CD8-positive, alpha-beta memory T cell (primary cell): ENCODE results near the gene CAPZB. TPM values are rescaled to one million over a fixed set of nuclear protein-coding genes. Genes with fewer than 3 reads are reported as not detected.

ENCODE experiments used
- CTCF ChIA-PET: fragments of 350-600 bp; sonication (Branson Sonifier 250); formaldehyde crosslinking; loops from one replicate; lab custom pipeline; 2021; ENCODE audit warnings: antibody characterized with exemption; lab: Charles Lee
- POLR2A ChIA-PET: fragments of 350-600 bp; sonication (Branson Sonifier 250); formaldehyde crosslinking; loops from one replicate; lab custom pipeline; 2021; ENCODE audit warnings: antibody characterized with exemption; lab: Charles Lee
- DNase-seq, 5 donors: peaks; one replicate each; pipeline versions ENCODE4 v3.0.0 to v3.0.0-alpha.2; 2020 to 2022; ENCODE audit warnings: mixed read lengths in 1 of 5
- H3K27ac ChIP-seq: one replicate; pipeline ENCODE4 v1.7.0; 2013; ENCODE audit warnings: low read depth, mild to moderate bottlenecking, low read length, moderate library complexity
- H3K27me3 ChIP-seq: 2 replicates; pipeline ENCODE4 v1.7.0; 2013; ENCODE audit warnings: low read length, mild to moderate bottlenecking; ENCODE audit not compliant: insufficient read depth, poor library complexity, severe bottlenecking
- H3K36me3 ChIP-seq: 2 replicates; pipeline ENCODE4 v1.7.0; 2013; ENCODE audit warnings: mild to moderate bottlenecking, low read length, moderate library complexity; ENCODE audit not compliant: insufficient read depth
- H3K4me1 ChIP-seq: 2 replicates; pipeline ENCODE4 v1.7.0; 2013; ENCODE audit warnings: mild to moderate bottlenecking, low read length, moderate library complexity; ENCODE audit not compliant: insufficient read depth
- H3K4me3 ChIP-seq: 2 replicates; pipeline ENCODE4 v1.7.0; 2013; ENCODE audit warnings: mild to moderate bottlenecking, low read length
- H3K9me3 ChIP-seq: 2 replicates; pipeline ENCODE4 v1.7.0; 2013; ENCODE audit warnings: mild to moderate bottlenecking, low read length
- H3K27ac Mint-ChIP-seq, 8 donors: one replicate each; pipeline ENCODE4 v1.8.0; 2020 to 2021; ENCODE audit warnings: mixed read lengths in 8 of 8, mild to moderate bottlenecking in 6 of 8, inconsistent platforms in 3 of 8, moderate library complexity in 3 of 8
- H3K27me3 Mint-ChIP-seq, 2 donors: one replicate each; pipeline ENCODE4 v1.8.0; 2020 to 2021; ENCODE audit warnings: mixed read lengths in 2 of 2, mild to moderate bottlenecking in 1 of 2, moderate library complexity in 1 of 2
- H3K36me3 Mint-ChIP-seq, 3 donors: one replicate each; pipeline ENCODE4 v1.8.0; 2020 to 2021; ENCODE audit warnings: mixed read lengths in 3 of 3, inconsistent platforms in 1 of 3, mild to moderate bottlenecking in 1 of 3
- H3K4me1 Mint-ChIP-seq, 3 donors: one replicate each; pipeline ENCODE4 v1.8.0; 2020 to 2021; ENCODE audit warnings: mixed read lengths in 3 of 3, inconsistent platforms in 1 of 3, mild to moderate bottlenecking in 1 of 3
- H3K4me3 Mint-ChIP-seq, 7 donors: one replicate each; pipeline ENCODE4 v1.8.0; 2020 to 2021; ENCODE audit warnings: mixed read lengths in 7 of 7, mild to moderate bottlenecking in 6 of 7, moderate library complexity in 4 of 7, inconsistent platforms in 2 of 7
- H3K9me3 Mint-ChIP-seq, 5 donors: one replicate each; pipeline ENCODE4 v1.8.0; 2020 to 2022; ENCODE audit warnings: mixed read lengths in 5 of 5, mild to moderate bottlenecking in 3 of 5, moderate library complexity in 2 of 5, inconsistent platforms in 1 of 5
- polyA plus RNA-seq: library from polyadenylated mRNA; unstranded; fragments of 300-500 nt; fragmentation: Illumina TruSeq; gene quantifications from one replicate; pipeline ENCODE4 v1.2.3, GENCODE V29; 2021
- total RNA-seq, 2 experiments: library from RNA; stranded (reverse); gene quantifications; one replicate each; pipeline ENCODE4 v1.2.3, GENCODE V29; 2021

Gene CAPZB
- total and polyA plus RNA-seq, 3 experiments from 2014 or later = 284 to 540 (median 289) TPM

DNA sequence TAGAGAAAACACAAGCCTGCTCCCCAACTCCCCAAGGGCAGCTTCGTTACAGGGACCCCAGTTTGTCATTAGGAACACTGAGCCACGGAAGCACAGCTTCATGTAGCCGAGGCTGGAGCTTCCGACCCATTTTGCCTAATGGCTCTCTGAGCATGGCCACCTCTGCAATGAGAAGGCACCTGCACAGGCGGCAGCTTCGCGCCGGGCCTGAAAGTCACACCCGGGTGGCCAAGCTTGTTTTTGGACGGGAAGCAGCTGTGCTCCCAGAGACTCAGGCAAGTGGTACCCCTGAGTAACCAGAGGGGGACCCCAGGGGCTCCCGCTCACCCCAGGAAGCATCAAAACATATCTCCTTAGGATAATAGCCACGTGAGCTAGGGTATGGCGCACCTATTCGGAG is 92.3 kb downstream of the CAPZB start:
- Histone ChIP-seq H3K4me3 (no peak overlapping the region), H3K4me1 (peaks cover 56% of the 10 kb centered on the region), H3K27me3 (no peaks in the 10 kb centered on the region), H3K9me3 (no peaks in the 10 kb centered on the region), H3K36me3 (no peaks in the 10 kb centered on the region), H3K27ac (no peak overlapping the region)
- peaks cover 0 to 36% (median 0%) of the 10 kb centered on the region in 3 donors for H3K36me3 Mint-ChIP-seq
- DNase-seq = no peak
- peak overlapping the region; percentile 45 to 98 (median 72) for H3K27ac Mint-ChIP-seq
- peaks cover 0 to 2% of the 10 kb centered on the region in 2 donors for H3K27me3 Mint-ChIP-seq
- peaks cover 67 to 95% (median 81%) of the 10 kb centered on the region in 3 donors for H3K4me1 Mint-ChIP-seq
- CTCF ChIA-PET = interaction anchor here (0.8 to 3.7 kb wide), 7 partner anchors 11 to 261 kb away, joined by 3 to 30 read pairs (median 5); a partner anchor contains a TSS
- no peaks in the 10 kb centered on the region for H3K9me3 Mint-ChIP-seq
- POLR2A ChIA-PET = interaction anchor here (0.5 kb wide), 1 partner anchor 105 kb away, joined by 5 read pairs; no protein-coding TSS in a partner anchor
- peak overlapping the region in 2 of 7 donors; percentile 19 to 40 for H3K4me3 Mint-ChIP-seq

DNA sequence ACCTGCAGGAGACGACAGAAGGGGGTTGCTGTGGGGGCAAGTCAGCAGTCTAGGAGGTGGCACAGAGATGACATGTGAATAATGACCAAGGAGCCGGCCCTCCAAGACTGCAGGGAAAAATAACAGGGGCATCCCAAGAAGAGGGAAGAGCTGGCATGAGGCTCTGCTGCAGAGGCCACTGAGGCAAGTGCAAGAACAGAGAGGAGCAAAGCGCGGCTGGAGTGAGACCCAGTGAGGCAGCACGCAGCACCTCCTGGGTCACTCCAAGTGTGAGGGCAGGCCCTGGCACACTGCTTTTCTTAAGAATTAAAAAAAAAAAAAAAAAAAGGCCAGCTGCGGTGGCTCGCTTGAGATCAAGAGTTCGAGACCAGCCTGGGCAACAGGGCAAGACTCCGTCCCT is 93.1 kb downstream of the CAPZB start:
- Histone ChIP-seq H3K4me1 (peaks cover 56% of the 10 kb centered on the region), H3K9me3 (no peaks in the 10 kb centered on the region), H3K36me3 (no peaks in the 10 kb centered on the region), H3K4me3 (peak overlapping the region; percentile 44), H3K27me3 (no peaks in the 10 kb centered on the region), H3K27ac (peak overlapping the region; percentile 49)
- DNase-seq = no peak
- Mint-ChIP-seq H3K4me1 (peaks cover 70 to 95% (median 80%) of the 10 kb centered on the region in 3 donors), H3K36me3 (peaks cover 0 to 31% (median 0%) of the 10 kb centered on the region in 3 donors), H3K9me3 (no peaks in the 10 kb centered on the region), H3K4me3 (peak overlapping the region; percentile 74 to 93 (median 80)), H3K27me3 (peaks cover 0 to 2% of the 10 kb centered on the region in 2 donors), H3K27ac (peak overlapping the region; percentile 87 to 98 (median 91))
- ChIA-PET POLR2A (interaction anchor here (1.7 kb wide), 1 partner anchor 205 kb away, joined by 8 read pairs; a partner anchor contains a TSS), CTCF (interaction anchor here (1.3 to 3.7 kb wide), 6 partner anchors 74 to 262 kb away, joined by 3 to 30 read pairs (median 8); a partner anchor contains a TSS)

DNA sequence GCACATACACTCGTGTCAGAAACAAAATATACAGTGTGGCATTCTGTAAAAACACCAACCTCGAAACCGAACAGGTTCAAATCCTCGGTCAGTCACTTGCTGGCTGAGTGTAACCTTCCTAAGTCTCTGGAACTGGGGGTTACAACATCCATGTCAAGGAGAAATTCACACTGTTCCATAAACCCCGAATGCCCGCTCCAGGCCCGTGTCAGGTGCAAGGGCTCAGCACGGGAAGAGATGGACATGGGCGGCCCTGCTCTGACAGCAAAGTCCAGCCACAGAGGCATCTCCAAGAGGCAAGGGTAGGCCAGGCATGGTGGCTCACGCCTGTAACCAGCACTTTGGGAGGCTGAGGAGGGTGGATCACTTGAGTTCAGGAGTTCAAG is 93.8 kb downstream of the CAPZB start:
- H3K4me3 Mint-ChIP-seq = peak overlapping the region; percentile 74 to 93 (median 80)
- H3K27ac Mint-ChIP-seq = peak overlapping the region; percentile 87 to 98 (median 91)
- H3K27me3 Mint-ChIP-seq = peaks cover 0 to 2% of the 10 kb centered on the region in 2 donors
- H3K9me3 Mint-ChIP-seq = no peaks in the 10 kb centered on the region
- ChIA-PET CTCF (interaction anchor here (0.8 to 3.7 kb wide), 13 partner anchors 9 to 205 kb away, joined by 3 to 30 read pairs (median 5); a partner anchor contains a TSS), POLR2A (interaction anchor here (0.6 to 1.7 kb wide), 4 partner anchors 10 to 206 kb away, joined by 3 to 8 read pairs (median 4); partner anchors contain the start of gene CAPZB)
- H3K9me3 ChIP-seq = no peaks in the 10 kb centered on the region
- H3K36me3 ChIP-seq = peaks cover 1% of the 10 kb centered on the region
- peaks cover 70 to 96% (median 81%) of the 10 kb centered on the region in 3 donors for H3K4me1 Mint-ChIP-seq
- no peaks in the 10 kb centered on the region for H3K27me3 ChIP-seq
- peaks cover 56% of the 10 kb centered on the region for H3K4me1 ChIP-seq
- H3K4me3 ChIP-seq = peak overlapping the region; percentile 44
- H3K36me3 Mint-ChIP-seq = peaks cover 0 to 29% (median 0%) of the 10 kb centered on the region in 3 donors
- DNase-seq = no peak
- peak overlapping the region; percentile 49 for H3K27ac ChIP-seq

DNA sequence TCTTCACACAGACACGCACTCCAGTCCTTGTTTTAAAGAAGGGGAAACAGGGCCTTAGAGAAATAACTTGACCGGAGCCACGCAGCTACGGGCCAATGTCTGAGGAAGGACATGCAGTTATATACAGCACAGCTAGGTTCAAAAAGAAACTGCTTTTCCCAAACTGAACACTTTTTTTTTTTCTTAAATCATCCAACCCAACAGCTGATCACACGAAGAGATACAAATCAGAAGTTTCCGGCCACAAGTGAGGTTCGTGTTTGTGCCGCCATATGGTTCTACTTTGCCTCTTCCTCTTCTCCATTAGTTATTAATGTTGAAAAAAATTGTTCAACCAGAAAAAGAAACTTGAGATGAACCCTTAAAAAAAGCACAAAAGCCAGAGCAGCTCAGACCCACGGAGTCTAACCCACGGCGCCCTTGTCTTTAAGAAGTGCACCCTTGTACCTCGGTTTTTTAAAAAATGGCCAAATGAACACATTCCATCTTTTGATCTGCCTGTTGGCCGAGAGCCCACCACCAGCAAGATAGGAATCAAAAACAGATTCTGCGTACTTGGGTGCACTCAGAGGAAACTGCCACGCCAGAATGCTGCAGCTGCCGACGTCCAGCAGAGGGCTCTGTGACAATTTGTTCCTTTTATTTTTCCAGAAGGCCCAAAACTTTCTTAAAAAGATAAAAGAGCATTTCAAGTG is 94.3 kb downstream of the CAPZB start:
- Mint-ChIP-seq H3K27me3 (peaks cover 0 to 2% of the 10 kb centered on the region in 2 donors), H3K4me1 (peaks cover 70 to 92% (median 80%) of the 10 kb centered on the region in 3 donors), H3K36me3 (peaks cover 0 to 27% (median 0%) of the 10 kb centered on the region in 3 donors), H3K27ac (peak overlapping the region; percentile 87 to 98 (median 91)), H3K4me3 (peak overlapping the region; percentile 74 to 93 (median 80)), H3K9me3 (no peaks in the 10 kb centered on the region)
- Histone ChIP-seq H3K27ac (peak overlapping the region; percentile 49), H3K9me3 (no peaks in the 10 kb centered on the region), H3K27me3 (no peaks in the 10 kb centered on the region), H3K4me1 (peaks cover 56% of the 10 kb centered on the region), H3K36me3 (peaks cover 5% of the 10 kb centered on the region), H3K4me3 (peak overlapping the region; percentile 44)
- ChIA-PET CTCF (interaction anchor here (0.7 to 3.7 kb wide), 22 partner anchors 9 to 273 kb away, joined by 3 to 30 read pairs (median 4); a partner anchor contains a TSS), POLR2A (interaction anchor here (0.6 to 1.7 kb wide), 5 partner anchors 10 to 260 kb away, joined by 3 to 8 read pairs (median 3); partner anchors contain the start of gene CAPZB)
- DNase-seq = peak; percentile 40 to 83 (median 76)

DNA sequence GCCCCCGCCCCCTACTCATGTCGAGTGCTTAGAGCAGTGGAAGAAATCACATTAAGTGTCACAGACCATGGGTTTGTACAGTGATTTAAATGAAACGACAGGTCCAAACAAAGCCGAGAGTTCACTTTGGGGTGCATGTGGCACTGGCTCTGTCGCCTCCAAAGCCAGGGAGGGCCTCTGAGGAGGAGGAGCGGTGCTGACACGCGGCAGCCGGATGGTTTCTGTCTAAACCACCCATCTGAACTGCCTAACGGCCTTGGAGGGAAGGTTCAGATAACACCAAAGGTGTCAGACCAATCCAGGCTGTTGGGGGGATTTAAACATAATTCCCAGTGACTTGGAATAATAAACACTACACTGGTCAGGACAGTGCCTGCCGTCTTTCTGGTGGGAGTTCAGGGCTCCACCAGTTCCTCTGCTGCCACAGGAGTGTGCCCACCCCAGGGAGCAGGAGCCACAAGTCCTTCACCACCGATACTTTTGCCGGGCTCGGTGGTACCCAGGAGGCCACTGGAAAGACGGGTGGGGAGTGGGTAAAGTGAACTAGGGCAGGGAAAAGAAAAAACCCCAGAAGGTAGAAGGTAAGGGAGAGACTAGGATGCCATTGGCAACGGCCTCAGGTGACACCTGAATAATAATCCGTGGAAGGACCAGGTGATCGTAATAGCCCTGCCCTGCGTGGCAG is 95.0 kb downstream of the CAPZB start:
- peaks cover 0 to 26% (median 0%) of the 10 kb centered on the region in 3 donors for H3K36me3 Mint-ChIP-seq
- H3K27me3 Mint-ChIP-seq = peaks cover 0 to 2% of the 10 kb centered on the region in 2 donors
- Histone ChIP-seq H3K4me3 (peak overlapping the region; percentile 44), H3K36me3 (peaks cover 11% of the 10 kb centered on the region), H3K27me3 (no peaks in the 10 kb centered on the region), H3K27ac (peak overlapping the region; percentile 49), H3K9me3 (no peaks in the 10 kb centered on the region), H3K4me1 (peaks cover 56% of the 10 kb centered on the region)
- no peak for DNase-seq
- peaks cover 66 to 91% (median 78%) of the 10 kb centered on the region in 3 donors for H3K4me1 Mint-ChIP-seq
- no peaks in the 10 kb centered on the region for H3K9me3 Mint-ChIP-seq
- H3K27ac Mint-ChIP-seq = peak overlapping the region; percentile 87 to 97 (median 92)
- peak overlapping the region in 5 of 7 donors; percentile 42 to 86 (median 76) for H3K4me3 Mint-ChIP-seq
- POLR2A ChIA-PET = interaction anchor here (0.8 to 1.7 kb wide), 4 partner anchors 95 to 261 kb away, joined by 3 to 8 read pairs (median 4); partner anchors contain the start of gene CAPZB
- CTCF ChIA-PET = interaction anchor here (0.7 to 3.7 kb wide), 21 partner anchors 8 to 273 kb away, joined by 3 to 30 read pairs (median 4); no protein-coding TSS in a partner anchor

DNA sequence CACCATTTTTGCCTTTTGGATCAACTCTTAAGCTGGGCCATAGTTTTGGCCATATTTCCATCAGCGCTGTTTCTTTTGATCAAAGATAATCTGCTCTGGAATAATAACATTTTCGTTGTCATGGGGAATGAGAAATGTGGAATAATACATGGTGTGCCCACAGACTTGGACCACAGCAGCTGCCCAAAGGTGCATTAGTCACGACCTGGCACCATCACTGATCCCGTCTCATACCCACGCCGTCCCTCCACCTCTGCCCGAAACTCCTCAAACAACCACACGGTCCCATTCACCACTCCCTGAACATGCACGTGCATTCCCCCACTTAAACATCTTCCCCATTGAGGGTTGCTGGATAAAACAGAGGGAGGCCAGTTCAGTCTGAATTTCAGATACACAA is 96.4 kb downstream of the CAPZB start:
- Histone ChIP-seq H3K36me3 (peaks cover 24% of the 10 kb centered on the region), H3K27ac (no peak overlapping the region), H3K9me3 (no peaks in the 10 kb centered on the region), H3K4me1 (peaks cover 55% of the 10 kb centered on the region), H3K4me3 (no peak overlapping the region), H3K27me3 (no peaks in the 10 kb centered on the region)
- ChIA-PET CTCF (interaction anchor here (0.7 to 1.9 kb wide), 3 partner anchors 24 to 271 kb away, joined by 3 to 6 read pairs (median 3); no protein-coding TSS in a partner anchor), POLR2A (no interaction called here)
- H3K4me1 Mint-ChIP-seq = peaks cover 61 to 91% (median 81%) of the 10 kb centered on the region in 3 donors
- peak overlapping the region in 5 of 8 donors; percentile 45 to 78 (median 59) for H3K27ac Mint-ChIP-seq
- peak overlapping the region in 2 of 7 donors; percentile 2 to 24 for H3K4me3 Mint-ChIP-seq
- peaks cover 0 to 2% of the 10 kb centered on the region in 2 donors for H3K27me3 Mint-ChIP-seq
- no peak for DNase-seq
- no peaks in the 10 kb centered on the region for H3K9me3 Mint-ChIP-seq
- H3K36me3 Mint-ChIP-seq = peaks cover 0 to 32% (median 6%) of the 10 kb centered on the region in 3 donors

DNA sequence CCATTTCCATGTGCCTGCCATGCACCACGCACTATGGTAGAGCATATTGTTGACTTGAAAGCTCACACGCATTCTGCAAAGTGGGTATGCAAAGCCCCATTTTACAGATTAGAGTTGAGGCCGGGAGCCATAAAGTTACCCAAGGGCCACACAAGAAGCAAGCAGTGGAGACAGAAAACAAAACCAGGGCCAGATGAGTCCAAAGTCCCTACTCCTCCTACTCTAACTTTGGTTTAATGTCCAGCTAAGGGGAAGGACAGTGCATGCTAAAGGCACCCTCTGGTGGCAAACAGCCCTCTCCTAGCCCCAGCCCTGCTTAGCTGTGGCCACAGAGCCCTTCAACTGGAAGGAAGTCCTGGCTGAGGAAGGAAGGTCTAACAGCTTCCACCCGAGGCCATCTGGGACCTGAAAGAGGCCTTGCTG is 98.3 kb downstream of the CAPZB start:
- Mint-ChIP-seq H3K27me3 (peaks cover 0 to 2% of the 10 kb centered on the region in 2 donors), H3K4me3 (no peak overlapping the region), H3K36me3 (peaks cover 0 to 46% (median 12%) of the 10 kb centered on the region in 3 donors), H3K9me3 (no peaks in the 10 kb centered on the region), H3K27ac (peak overlapping the region in 5 of 8 donors; percentile 9 to 63 (median 40)), H3K4me1 (peaks cover 50 to 79% (median 74%) of the 10 kb centered on the region in 3 donors)
- Histone ChIP-seq H3K36me3 (peaks cover 32% of the 10 kb centered on the region), H3K9me3 (no peaks in the 10 kb centered on the region), H3K4me1 (peaks cover 36% of the 10 kb centered on the region), H3K27ac (no peak overlapping the region), H3K4me3 (no peak overlapping the region), H3K27me3 (no peaks in the 10 kb centered on the region)
- no peak for DNase-seq
- ChIA-PET POLR2A (interaction anchor here (0.7 kb wide), 1 partner anchor 482 kb away, joined by 4 read pairs; no protein-coding TSS in a partner anchor), CTCF (no interaction called here)
